SK-N-MC (cell line): ENCODE data around the gene OR2G2.

Experiments
- DNase-seq: peaks from one replicate; pipeline ENCODE4 v3.0.0-alpha.2; 2011; ENCODE audit warnings: low read depth, low spot score
- H3K27ac ChIP-seq: fragments of 200-600 bp; sonication (generic); 2 replicates; pipeline ENCODE4 v1.5.1; 2016; ENCODE audit warnings: mixed run types
- H3K36me3 ChIP-seq: fragments of 200-600 bp; sonication (generic); 2 replicates; pipeline ENCODE4 v1.6.1; 2017; ENCODE audit warnings: antibody characterized with exemption, low read length, mixed read lengths; ENCODE audit not compliant: insufficient read depth
- H3K4me3 ChIP-seq: fragments of 200-600 bp; sonication (generic); 2 replicates; pipeline ENCODE4 v1.5.1; 2016
- H3K9ac ChIP-seq: fragments of 200-600 bp; sonication (generic); 2 replicates; pipeline ENCODE4 v1.8.0; 2017; ENCODE audit warnings: mixed run types, mixed read lengths; ENCODE audit not compliant: insufficient read length
- H3K9me3 ChIP-seq: fragments of 200-600 bp; sonication (generic); 2 replicates; pipeline ENCODE4 v1.6.1; 2017; ENCODE audit warnings: low read depth, mild to moderate bottlenecking, antibody characterized with exemption, low read length, moderate library complexity, mixed read lengths
- EZH2 ChIP-seq: fragments of 200-600 bp; sonication (generic); IDR thresholded peaks from one replicate; pipeline ENCODE4 v1.6.1; 2017; ENCODE audit warnings: antibody characterized with exemption
- FOXP2 ChIP-seq: optimal IDR thresholded peaks from 2 replicates; pipeline ENCODE3; 2011; ENCODE audit warnings: mild to moderate bottlenecking, moderate library complexity; ENCODE audit not compliant: insufficient read depth; ENCODE audit errors: extremely low read length, control extremely low read depth
- POLR2AphosphoS5 ChIP-seq: IDR thresholded peaks from 2 replicates; pipeline ENCODE4 v1.6.1; 2012; ENCODE audit warnings: mild to moderate bottlenecking, low read depth, low read length, borderline replicate concordance

Gene OR2G2, protein sequence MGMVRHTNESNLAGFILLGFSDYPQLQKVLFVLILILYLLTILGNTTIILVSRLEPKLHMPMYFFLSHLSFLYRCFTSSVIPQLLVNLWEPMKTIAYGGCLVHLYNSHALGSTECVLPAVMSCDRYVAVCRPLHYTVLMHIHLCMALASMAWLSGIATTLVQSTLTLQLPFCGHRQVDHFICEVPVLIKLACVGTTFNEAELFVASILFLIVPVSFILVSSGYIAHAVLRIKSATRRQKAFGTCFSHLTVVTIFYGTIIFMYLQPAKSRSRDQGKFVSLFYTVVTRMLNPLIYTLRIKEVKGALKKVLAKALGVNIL

DNA sequence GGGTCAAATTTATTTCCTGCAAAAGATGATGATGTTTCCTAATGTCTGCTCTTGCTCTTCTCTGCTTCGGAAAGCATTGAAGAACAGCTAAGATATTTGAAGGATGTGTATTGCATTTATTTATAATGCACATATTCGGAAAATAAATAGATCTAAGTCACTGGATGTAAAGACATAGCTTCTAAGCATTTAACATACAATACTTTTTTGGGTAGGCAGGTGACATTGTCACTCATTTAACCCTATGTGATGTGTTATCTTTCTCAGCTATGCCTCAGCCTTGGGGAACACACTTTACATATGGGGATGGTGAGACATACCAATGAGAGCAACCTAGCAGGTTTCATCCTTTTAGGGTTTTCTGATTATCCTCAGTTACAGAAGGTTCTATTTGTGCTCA, at the start of gene OR2G2:
Gene OR2G2, plus strand, starts transcription at position 301 of the 400 bp plus-strand sequence. Its CDS starts 0 bp downstream, at position 301.
- TF ChIP-seq POLR2AphosphoS5 = no peak
- DNase-seq = no peak
- H3K9ac ChIP-seq = no peak within 1 kb of the TSS
- H3K36me3 ChIP-seq = no peaks in the 10 kb centered on the region
- no peak within 1 kb of the TSS for H3K4me3 ChIP-seq
- no peak within 1 kb of the TSS for H3K27ac ChIP-seq
- no peaks in the 10 kb centered on the region for H3K9me3 ChIP-seq

DNA sequence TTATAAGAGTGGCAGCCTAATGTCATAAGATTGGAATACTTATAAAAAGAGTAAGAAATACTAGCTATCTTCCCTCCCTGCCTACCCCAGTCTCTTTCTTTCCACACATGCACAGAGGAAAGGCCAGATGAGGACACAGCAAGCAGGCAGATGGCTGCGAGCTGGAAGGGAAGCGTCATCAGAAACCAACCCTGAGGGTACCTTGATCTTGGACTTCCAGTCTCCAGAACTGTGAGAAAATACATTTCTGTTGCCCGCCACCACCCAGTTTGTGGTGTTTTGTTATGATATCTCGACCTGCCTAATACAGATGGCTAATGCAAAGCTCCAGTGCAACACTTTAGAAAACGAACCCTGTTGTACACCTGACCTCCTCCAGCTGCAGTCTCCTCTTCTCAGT, 49.6 kb upstream of the OR2G2 start:
- H3K9me3 ChIP-seq = no peaks in the 10 kb centered on the region
- DNase-seq = no peak
- no peak overlapping the region for H3K4me3 ChIP-seq
- no peak overlapping the region for H3K27ac ChIP-seq
- H3K9ac ChIP-seq = no peak overlapping the region
- H3K36me3 ChIP-seq = no peaks in the 10 kb centered on the region
- no peak for TF ChIP-seq EZH2
- TF ChIP-seq FOXP2 = no peak
- TF ChIP-seq POLR2AphosphoS5 = no peak

DNA sequence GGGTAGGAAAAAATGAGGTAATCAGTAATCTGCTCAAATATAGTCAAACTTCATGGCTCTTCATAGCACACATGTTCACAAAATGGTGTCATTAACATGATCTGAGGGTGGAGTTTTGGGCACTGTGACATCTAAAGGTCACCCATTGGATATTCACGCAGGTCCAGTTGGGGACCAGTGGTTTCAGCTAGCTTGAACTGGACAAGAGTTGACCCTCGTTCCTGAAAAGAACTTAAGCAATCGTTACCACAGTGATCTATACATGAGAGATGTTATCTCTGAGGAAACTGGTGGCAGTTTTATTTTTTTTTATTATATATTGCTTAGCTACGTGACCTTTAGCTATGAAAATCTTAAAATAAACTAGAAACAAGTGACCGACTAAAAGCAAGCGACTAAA, 48.9 kb upstream of the OR2G2 start:
- H3K9ac ChIP-seq = no peak overlapping the region
- TF ChIP-seq EZH2 (no peak), FOXP2 (no peak), POLR2AphosphoS5 (no peak)
- H3K9me3 ChIP-seq = no peaks in the 10 kb centered on the region

DNA sequence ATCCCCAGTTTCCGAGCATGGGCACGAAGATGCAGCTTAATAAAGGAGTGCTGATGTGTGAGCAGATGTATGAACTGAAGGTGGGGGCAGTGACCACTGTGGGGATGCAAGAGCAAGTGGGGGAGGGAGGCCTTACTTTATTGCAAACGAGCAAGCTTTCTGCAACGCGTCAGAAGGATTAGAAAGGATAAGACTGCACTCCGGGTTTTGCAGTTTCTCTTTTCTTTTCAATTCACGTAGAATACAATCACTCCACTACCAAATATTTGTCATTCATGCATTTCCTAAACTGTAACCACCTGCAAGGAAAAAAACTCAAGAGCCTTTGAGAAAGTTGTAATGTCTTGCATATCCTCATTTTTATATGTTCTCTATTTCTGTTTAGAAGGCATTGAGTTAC, 47.6 kb upstream of the OR2G2 start:
- TF ChIP-seq FOXP2 (no peak), POLR2AphosphoS5 (no peak), EZH2 (no peak)
- Histone ChIP-seq H3K9me3 (no peaks in the 10 kb centered on the region), H3K9ac (no peak overlapping the region), H3K36me3 (no peaks in the 10 kb centered on the region), H3K27ac (no peak overlapping the region), H3K4me3 (no peak overlapping the region)
- no peak for DNase-seq

More for the DNA sequence above, 48.9 kb upstream of the OR2G2 start:
- no peak overlapping the region for H3K4me3 ChIP-seq
- DNase-seq = no peak
- H3K27ac ChIP-seq = no peak overlapping the region
- no peaks in the 10 kb centered on the region for H3K36me3 ChIP-seq

DNA sequence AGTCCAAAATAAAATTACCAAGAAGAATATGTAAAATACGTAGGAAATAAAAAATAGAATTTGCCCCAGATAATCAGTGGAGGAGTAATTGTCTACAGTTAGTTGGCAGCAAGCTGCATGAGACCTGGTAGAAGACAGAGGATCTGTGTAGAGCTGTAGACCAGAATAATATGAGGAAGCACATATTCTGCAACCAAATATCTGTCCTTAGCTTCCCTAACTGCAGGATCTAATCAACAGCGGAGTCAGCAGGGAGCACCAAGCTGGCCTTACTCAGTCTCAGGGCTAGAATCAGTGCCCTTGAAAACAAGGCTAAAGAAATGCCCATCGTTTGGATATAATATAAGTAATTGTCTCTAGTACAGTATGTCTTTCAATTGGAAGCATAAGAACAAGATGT, 45.3 kb upstream of the OR2G2 start:
- TF ChIP-seq EZH2 (no peak), POLR2AphosphoS5 (no peak), FOXP2 (no peak)
- Histone ChIP-seq H3K27ac (no peak overlapping the region), H3K9ac (no peak overlapping the region), H3K4me3 (no peak overlapping the region), H3K9me3 (no peaks in the 10 kb centered on the region), H3K36me3 (no peaks in the 10 kb centered on the region)
- no peak for DNase-seq

DNA sequence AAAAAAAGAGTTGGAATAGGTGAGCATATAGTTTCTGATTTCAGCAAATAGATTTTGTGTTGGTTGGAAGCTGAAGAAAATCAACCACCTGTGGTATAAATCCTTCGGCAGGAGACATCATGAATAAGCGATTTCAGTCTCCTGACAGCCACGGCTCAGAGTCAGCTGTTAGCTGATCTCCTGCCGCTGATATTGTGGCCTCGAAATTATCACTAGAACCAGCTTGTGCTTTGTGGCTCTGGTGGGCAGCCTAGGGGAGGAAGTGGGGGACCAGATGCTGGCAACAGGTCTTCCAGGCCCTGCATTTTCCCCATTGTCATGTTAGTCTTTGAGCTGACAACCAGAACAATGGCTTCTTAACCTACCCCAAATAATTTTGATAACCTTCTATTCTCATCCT, 40.1 kb upstream of the OR2G2 start:
- no peak overlapping the region for H3K9ac ChIP-seq
- no peak for DNase-seq

DNA sequence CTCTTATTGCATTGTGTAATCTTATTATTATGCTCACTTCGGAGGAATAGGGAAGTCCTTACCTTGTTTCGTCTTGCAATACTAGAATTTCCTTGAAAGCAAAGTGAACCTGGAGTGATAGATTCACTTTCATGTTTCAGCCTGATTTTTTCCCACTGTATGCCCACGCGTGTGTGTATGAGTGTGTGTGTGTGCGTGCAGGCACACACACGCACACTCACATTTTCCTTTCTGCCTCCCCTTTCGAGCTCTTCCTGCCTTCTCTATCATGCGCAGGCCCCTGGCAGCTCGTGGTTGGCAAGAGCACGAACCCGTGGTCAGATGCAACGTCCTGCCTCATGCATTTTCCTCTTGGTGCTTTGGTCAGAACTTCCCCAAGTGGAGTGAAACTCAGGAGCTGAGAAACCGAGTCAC, 39.4 kb upstream of the OR2G2 start, which contains the start of gene GCSAML:
Gene GCSAML, plus strand, starts transcription at position 366 of the 414 bp plus-strand sequence. CDS start 58 bp downstream, outside the sequence.
- H3K36me3 ChIP-seq = no peaks in the 10 kb centered on the region
- no peaks in the 10 kb centered on the region for H3K9me3 ChIP-seq
- TF ChIP-seq EZH2 (no peak), POLR2AphosphoS5 (no peak), FOXP2 (no peak)
- DNase-seq = no peak
- H3K4me3 ChIP-seq = no peak within 1 kb of the TSS
- no peak within 1 kb of the TSS for H3K9ac ChIP-seq
- no peak within 1 kb of the TSS for H3K27ac ChIP-seq

More for the DNA sequence above, 40.1 kb upstream of the OR2G2 start:
- H3K36me3 ChIP-seq = no peaks in the 10 kb centered on the region
- H3K27ac ChIP-seq = no peak overlapping the region
- TF ChIP-seq POLR2AphosphoS5 = no peak
- TF ChIP-seq FOXP2 = no peak
- TF ChIP-seq EZH2 = no peak
- no peaks in the 10 kb centered on the region for H3K9me3 ChIP-seq
- H3K4me3 ChIP-seq = no peak overlapping the region

DNA sequence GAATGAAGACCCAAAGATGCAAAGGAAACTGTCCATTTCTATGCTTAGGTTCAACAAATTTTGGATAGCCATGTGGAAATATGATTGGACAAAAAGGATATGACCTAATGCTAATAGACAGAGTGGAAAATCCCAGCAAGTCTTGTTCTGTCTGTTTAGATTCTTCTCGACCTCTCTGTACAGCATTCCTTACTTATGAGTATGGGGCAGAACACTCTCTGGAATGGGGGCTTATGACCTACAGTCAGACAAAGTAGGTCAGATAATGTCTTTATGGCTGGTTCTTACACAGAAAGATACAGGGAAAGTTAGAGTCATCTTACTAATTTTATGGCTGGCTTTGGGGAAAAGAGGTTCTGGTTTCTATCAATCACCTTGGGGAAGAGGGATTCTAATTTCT, 36.4 kb upstream of the OR2G2 start:
- TF ChIP-seq EZH2 = no peak
- no peak for TF ChIP-seq FOXP2
- no peak for TF ChIP-seq POLR2AphosphoS5
- H3K9me3 ChIP-seq = no peaks in the 10 kb centered on the region

DNA sequence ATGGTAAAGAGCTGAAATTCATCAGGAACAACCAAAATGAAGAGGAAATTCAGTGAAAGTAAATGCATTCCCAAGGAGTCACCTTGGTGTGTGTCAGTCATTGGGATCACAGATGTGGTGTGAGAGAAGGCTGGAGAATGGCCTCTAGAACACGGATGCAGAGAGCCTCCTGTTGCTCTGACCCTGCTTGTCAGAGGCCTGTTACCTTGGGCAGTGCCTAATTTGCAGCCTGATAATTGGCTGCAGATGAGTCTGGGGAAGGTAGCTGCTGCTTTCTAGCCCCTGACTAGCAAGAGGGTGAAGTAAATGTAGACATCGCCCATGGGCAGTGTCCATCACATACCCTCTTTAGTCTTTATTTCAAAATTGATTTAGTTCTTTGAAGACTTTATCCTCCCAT, 35.9 kb upstream of the OR2G2 start:
- Histone ChIP-seq H3K36me3 (no peaks in the 10 kb centered on the region), H3K27ac (no peak overlapping the region), H3K9me3 (no peaks in the 10 kb centered on the region), H3K4me3 (no peak overlapping the region), H3K9ac (no peak overlapping the region)
- TF ChIP-seq POLR2AphosphoS5 = no peak
- no peak for TF ChIP-seq FOXP2
- TF ChIP-seq EZH2 = no peak
- no peak for DNase-seq

More for the DNA sequence above, 36.4 kb upstream of the OR2G2 start:
- DNase-seq = no peak
- Histone ChIP-seq H3K36me3 (no peaks in the 10 kb centered on the region), H3K4me3 (no peak overlapping the region), H3K27ac (no peak overlapping the region), H3K9ac (no peak overlapping the region)
